GM19193 (cell line): Measurements from ENCODE around the gene HNF4A.

Experiments used
- POLR2A ChIP-seq: IDR thresholded peaks from 4 replicates; pipeline ENCODE4 v1.6.1; 2011; ENCODE audit not compliant: insufficient read depth, insufficient read length; ENCODE audit errors: extremely low read depth

HNF4A gene

GRCh38 chr20:44405257-44405656, 49.8 kb downstream of the HNF4A start:
- TF ChIP-seq POLR2A = no peak

- TF ChIP-seq POLR2A = no peak
These were observed 50.5 kb downstream of the HNF4A start for GRCh38 chr20:44405785-44406571.

- TF ChIP-seq POLR2A = no peak
These were observed 51.2 kb downstream of the HNF4A start for GRCh38 chr20:44406572-44407137.

GRCh38 chr20:44407402-44408184, 52.1 kb downstream of the HNF4A start:
- no peak for TF ChIP-seq POLR2A

- no peak for TF ChIP-seq POLR2A
These were observed 53.7 kb downstream of the HNF4A start for GRCh38 chr20:44409132-44409600.

- TF ChIP-seq POLR2A = no peak
These were observed 55.1 kb downstream of the HNF4A start for GRCh38 chr20:44410583-44411019.

- no peak for TF ChIP-seq POLR2A
These were observed 55.7 kb downstream of the HNF4A start for GRCh38 chr20:44411020-44411756.

- no peak for TF ChIP-seq POLR2A
These were observed 56.4 kb downstream of the HNF4A start for GRCh38 chr20:44411757-44412401.

- TF ChIP-seq POLR2A = no peak
These were observed 57.1 kb downstream of the HNF4A start for GRCh38 chr20:44412402-44413144.

- TF ChIP-seq POLR2A = no peak
These were observed 58.3 kb downstream of the HNF4A start for GRCh38 chr20:44413575-44414345.

- no peak for TF ChIP-seq POLR2A
These were observed 58.8 kb downstream of the HNF4A start for GRCh38 chr20:44414346-44414714.

GRCh38 chr20:44414808-44415207, 59.3 kb downstream of the HNF4A start:
- TF ChIP-seq POLR2A = no peak

- no peak for TF ChIP-seq POLR2A
These were observed 60.6 kb downstream of the HNF4A start for GRCh38 chr20:44415833-44416715.
